Nephron progenitor cell (in vitro differentiated cells): ENCODE measurements around the gene RBL2.
"Not testable (repeated sequence)": the region's sequence is repeated elsewhere in the genome, so short reads cannot be mapped to it uniquely, and the experiment has no call there.

Experiments
- DNase-seq: peaks from one replicate; pipeline ENCODE4 v3.0.0; 2021
- H3K27ac Mint-ChIP-seq: 2 replicates; pipeline ENCODE4 v1.8.0; 2021; ENCODE audit warnings: mild to moderate bottlenecking, moderate library complexity, mixed read lengths
- H3K27me3 Mint-ChIP-seq: 2 replicates; pipeline ENCODE4 v1.8.0; 2021; ENCODE audit warnings: mild to moderate bottlenecking, low read depth, mixed read lengths; ENCODE audit not compliant: poor library complexity
- H3K36me3 Mint-ChIP-seq: 2 replicates; pipeline ENCODE4 v1.8.0; 2021; ENCODE audit warnings: low read depth, mixed read lengths
- H3K4me1 Mint-ChIP-seq: 2 replicates; pipeline ENCODE4 v1.8.0; 2021; ENCODE audit warnings: mixed read lengths
- H3K4me3 Mint-ChIP-seq: 2 replicates; pipeline ENCODE4 v1.8.0; 2021; ENCODE audit warnings: mild to moderate bottlenecking, moderate library complexity, mixed read lengths
- H3K9me3 Mint-ChIP-seq: 2 replicates; pipeline ENCODE4 v1.8.0; 2021; ENCODE audit warnings: mild to moderate bottlenecking, moderate library complexity, mixed read lengths
- CTCF ChIP-seq: fragments of 200-600 bp; sonication (generic); IDR thresholded peaks from 2 replicates; pipeline ENCODE4 v1.5.0; 2021; ENCODE audit warnings: antibody characterized with exemption

RBL2 gene

GRCh38 chr16:53510704-53511070, 76.4 kb downstream of the RBL2 start:
- no peak overlapping the region for H3K4me3 Mint-ChIP-seq
- no peak overlapping the region for H3K27ac Mint-ChIP-seq
- H3K36me3 Mint-ChIP-seq: peaks cover 5% of the 10 kb centered on the region
- peak; percentile 4 for TF ChIP-seq CTCF
- no peak for DNase-seq
- peaks cover 26% of the 10 kb centered on the region for H3K4me1 Mint-ChIP-seq
- peaks cover 26% of the 10 kb centered on the region for H3K9me3 Mint-ChIP-seq
- peaks cover 6% of the 10 kb centered on the region for H3K27me3 Mint-ChIP-seq

GRCh38 chr16:53511084-53511402, 76.8 kb downstream of the RBL2 start:
- Mint-ChIP-seq H3K27ac (no peak overlapping the region), H3K9me3 (peaks cover 29% of the 10 kb centered on the region)

GRCh38 chr16:53511403-53512280, 77.4 kb downstream of the RBL2 start:
- Mint-ChIP-seq H3K27ac (no peak overlapping the region), H3K36me3 (peaks cover 5% of the 10 kb centered on the region), H3K27me3 (peaks cover 6% of the 10 kb centered on the region), H3K4me3 (no peak overlapping the region), H3K9me3 (peaks cover 29% of the 10 kb centered on the region), H3K4me1 (peaks cover 25% of the 10 kb centered on the region)
- TF ChIP-seq CTCF: no peak
- no peak for DNase-seq

More at GRCh38 chr16:53511084-53511402, 76.8 kb downstream of the RBL2 start:
- Mint-ChIP-seq H3K4me1 (peaks cover 25% of the 10 kb centered on the region), H3K27me3 (peaks cover 6% of the 10 kb centered on the region), H3K4me3 (no peak overlapping the region), H3K36me3 (peaks cover 5% of the 10 kb centered on the region)
- DNase-seq: no peak
- TF ChIP-seq CTCF: no peak

GRCh38 chr16:53512795-53513194, 78.5 kb downstream of the RBL2 start:
- H3K4me3 Mint-ChIP-seq, H3K36me3 Mint-ChIP-seq, H3K27me3 Mint-ChIP-seq, DNase-seq, H3K27ac Mint-ChIP-seq: not testable (repeated sequence)
- peaks cover 29% of the 10 kb centered on the region for H3K9me3 Mint-ChIP-seq
- H3K4me1 Mint-ChIP-seq: peaks cover 25% of the 10 kb centered on the region

- DNase-seq: no peak
- no peak overlapping the region for H3K27ac Mint-ChIP-seq
- peaks cover 6% of the 10 kb centered on the region for H3K27me3 Mint-ChIP-seq
- no peak overlapping the region for H3K4me3 Mint-ChIP-seq
- H3K4me1 Mint-ChIP-seq: peaks cover 23% of the 10 kb centered on the region
- H3K9me3 Mint-ChIP-seq: peaks cover 29% of the 10 kb centered on the region
- H3K36me3 Mint-ChIP-seq: peaks cover 5% of the 10 kb centered on the region
- TF ChIP-seq CTCF: no peak
Measured at GRCh38 chr16:53515259-53515658, 81.0 kb downstream of the RBL2 start.

- TF ChIP-seq CTCF: no peak
- peaks cover 29% of the 10 kb centered on the region for H3K9me3 Mint-ChIP-seq
- peaks cover 6% of the 10 kb centered on the region for H3K27me3 Mint-ChIP-seq
- no peak overlapping the region for H3K4me3 Mint-ChIP-seq
- peaks cover 17% of the 10 kb centered on the region for H3K4me1 Mint-ChIP-seq
- peaks cover 5% of the 10 kb centered on the region for H3K36me3 Mint-ChIP-seq
- H3K27ac Mint-ChIP-seq: no peak overlapping the region
- no peak for DNase-seq
Measured at GRCh38 chr16:53515811-53516210, 81.5 kb downstream of the RBL2 start.
